ENCODE data around the gene SMIM35.
"Not testable (repeated sequence)": the region's sequence is repeated elsewhere in the genome, so short reads cannot be mapped to it uniquely, and the experiment has no call there.

The SMIM35 gene

DNA sequence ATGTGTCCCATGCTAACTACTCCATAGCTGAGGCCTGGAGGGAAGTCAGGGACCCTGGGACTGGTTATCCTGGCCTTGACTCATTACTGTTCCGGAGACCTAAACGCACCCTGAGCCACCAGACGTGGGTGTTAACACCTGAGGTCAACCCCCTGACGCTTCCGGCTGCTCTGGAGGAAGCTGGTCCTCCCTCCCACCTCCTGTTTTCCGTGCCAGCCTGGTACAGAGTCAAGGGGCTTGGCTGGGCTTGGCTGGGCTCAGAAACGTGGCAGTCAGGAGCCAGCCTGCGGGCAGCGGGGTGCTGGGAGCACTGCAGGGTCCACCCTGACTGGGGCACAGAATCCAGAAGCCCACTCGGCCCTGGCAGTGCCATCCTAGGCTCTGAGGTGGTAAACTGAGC lies 7.3 kb downstream of the SMIM35 start:
- DNase-seq = no peak

DNA sequence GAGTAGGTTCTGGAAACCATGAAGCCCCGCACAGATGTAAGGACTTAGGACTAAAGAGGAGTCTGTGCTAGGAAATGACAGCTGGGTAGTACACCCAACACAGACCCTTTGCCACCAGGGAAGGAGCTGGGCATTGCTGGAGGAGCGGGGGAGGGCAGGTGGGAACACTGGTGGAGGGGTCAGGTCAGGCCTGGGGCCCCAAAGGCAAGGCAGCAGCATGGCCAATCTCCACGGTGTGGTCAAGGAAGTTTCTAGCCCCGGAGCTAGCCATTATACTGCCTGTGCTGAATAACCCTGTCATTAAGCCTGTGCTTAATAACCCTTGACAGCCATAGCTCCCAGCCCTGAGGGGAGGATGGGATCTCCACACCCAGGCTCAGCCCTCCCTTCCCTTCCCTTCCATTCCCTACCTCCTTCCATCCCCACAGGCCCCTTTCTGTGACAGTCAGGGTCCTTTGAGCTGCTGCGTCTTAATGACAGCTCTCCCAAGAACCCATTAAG lies 7.8 kb downstream of the SMIM35 start:
- DNase-seq = no peak

DNA sequence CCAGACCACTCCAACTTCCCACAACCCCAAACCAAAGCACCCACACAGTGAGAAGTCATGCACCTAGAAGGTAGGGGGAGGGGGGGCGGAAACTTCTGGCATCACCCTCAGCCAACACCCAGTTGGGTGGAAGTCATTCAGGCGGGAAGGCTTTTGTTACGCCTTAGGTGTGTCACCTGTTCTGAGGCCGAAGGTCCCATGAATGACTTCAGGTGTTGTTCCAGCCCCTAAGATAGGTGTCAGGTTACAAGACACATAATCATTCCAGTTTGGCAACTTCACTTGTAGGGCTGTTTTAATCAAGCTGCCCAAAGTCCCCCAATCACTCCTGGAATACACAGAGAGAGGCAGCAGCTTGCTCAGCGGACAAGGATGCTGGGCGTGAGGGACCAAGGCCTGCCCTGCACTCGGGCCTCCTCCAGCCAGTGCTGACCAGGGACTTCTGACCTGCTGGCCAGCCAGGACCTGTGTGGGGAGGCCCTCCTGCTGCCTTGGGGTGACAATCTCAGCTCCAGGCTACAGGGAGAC lies 9.9 kb downstream of the SMIM35 start, which contains the start of gene TMPRSS4:
Gene TMPRSS4, plus strand, starts transcription at position 325 of the 528 bp plus-strand sequence. CDS start 225 bp downstream, outside the sequence.
- DNase-seq = no peak

DNA sequence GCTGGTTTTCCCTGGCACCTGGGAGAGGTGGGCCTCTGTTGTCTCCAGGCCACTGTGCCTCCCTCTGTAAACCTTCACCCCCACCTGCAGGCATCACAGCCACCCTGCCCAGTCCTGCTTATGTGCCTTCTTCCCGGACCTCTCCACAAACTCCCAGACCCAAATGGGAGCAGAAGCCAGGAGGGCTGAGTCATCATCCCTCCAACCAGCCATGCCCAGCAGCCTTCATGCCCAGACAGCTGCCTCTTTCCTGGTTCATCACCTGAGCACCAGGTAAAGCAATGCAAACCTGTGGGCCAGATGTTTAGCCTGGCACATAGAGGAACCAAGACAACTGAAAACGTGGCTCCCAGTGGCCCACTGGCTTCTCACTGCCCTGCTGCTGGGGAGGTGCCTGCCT lies 12.0 kb downstream of the SMIM35 start:
- DNase-seq = no peak

DNA sequence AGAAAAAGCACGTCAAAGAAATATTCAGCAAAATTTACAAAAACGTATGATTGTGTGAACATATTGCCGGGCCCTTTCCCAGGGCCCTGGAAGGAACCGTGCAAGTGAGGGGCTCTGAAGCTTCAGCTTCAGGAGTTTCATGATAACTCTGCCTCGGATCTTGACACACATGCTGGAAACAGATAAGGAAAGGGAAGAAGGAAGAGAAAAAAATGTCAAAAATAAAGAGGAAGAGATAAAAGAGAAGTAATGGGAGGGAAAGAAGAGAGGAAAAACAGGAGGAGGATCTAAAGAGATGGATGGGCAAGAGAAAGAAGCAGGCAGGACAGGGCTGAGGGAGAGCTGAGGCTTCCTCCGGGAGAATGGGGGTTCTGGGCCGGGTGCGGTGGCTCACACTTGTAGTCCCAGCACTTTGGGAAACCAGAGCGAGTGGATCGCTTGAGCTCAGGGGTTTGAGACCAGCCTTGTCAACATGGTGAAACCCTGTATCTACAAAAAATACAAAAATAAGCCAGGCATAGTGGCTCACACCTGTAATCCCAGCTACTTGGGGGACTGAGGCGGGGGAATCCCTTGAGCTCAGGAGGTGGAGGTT lies 12.6 kb downstream of the SMIM35 start:
- no peak for DNase-seq

DNA sequence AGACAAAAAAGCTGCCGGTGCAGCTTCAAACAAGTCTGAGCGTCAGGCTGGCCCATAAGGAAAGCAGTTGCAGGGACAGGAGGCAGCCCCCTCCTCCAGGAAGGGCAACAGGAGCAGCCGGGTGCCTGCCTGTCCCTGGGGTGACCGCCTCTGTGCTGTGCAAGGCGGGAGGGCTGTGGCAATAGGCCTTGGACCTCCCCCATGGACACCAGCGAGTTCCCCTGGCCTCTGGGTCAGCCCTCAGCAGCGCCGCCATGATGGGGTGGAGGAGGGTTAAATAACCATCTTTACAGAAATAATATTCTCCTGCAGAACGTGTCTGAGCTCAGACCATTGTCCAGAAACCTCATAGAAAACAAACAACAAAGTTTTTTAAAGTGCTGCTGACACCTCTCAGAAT lies 13.2 kb downstream of the SMIM35 start:
- no peak for DNase-seq

DNA sequence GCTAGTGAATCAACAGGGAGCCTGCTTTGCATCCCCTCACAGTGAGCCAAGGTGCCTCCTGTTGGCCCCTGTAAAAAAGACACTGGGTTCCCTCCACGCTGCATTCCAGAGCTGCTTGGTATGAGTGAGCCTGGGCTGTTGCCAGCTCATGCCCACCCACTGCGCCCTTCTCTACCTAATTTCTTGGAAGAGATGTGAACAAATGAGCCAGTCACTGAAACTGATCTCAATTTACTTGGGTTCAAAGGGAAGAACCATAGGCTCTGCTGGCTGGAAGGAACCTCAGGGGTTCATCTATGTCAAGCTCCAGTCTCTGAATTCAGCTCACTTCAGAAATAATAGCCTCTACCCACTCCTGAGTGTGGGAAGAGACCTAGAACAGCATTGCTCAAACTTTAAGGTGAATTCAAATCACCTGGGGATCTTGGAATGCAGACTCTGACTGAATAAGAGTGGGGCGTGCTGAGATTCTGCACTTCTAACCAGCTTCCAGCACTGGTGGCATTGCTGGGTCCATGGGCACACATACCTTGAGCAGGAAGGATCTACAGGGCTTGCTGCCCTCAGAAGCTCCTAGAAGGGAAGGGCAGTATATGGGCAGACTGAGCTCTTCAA lies 15.2 kb downstream of the SMIM35 start:
- DNase-seq = no peak

DNA sequence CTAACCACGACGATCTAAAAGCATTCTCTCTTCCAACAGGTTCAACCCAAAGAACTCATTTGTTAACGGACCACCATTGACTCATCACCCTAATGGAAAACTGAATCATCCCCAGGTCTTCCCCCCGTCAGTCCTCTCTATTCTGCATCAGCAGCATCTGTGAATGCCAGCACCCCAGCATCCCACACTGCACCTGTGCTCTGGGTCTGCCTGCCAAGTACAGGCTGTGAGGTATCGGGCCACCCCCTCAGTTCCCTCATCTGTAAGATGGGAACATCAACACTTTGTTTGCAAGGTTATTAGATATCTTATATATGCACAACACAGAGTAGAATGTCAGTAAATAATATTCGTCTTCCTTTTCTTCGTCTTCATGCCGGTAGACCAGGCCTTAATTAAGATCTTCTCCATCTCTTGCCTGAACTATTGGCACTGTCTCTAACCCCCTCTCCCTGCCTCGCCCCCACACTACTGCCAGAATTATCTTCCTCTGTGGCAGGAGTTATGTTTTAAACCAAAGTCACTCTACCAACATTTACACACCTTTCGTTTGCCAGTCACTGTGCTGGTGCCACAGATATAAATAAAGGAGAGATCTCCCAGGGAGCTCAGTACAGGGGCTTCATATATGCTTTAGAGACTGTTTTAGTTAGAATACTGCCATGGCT lies 17.7 kb downstream of the SMIM35 start:
- DNase-seq = no peak

DNA sequence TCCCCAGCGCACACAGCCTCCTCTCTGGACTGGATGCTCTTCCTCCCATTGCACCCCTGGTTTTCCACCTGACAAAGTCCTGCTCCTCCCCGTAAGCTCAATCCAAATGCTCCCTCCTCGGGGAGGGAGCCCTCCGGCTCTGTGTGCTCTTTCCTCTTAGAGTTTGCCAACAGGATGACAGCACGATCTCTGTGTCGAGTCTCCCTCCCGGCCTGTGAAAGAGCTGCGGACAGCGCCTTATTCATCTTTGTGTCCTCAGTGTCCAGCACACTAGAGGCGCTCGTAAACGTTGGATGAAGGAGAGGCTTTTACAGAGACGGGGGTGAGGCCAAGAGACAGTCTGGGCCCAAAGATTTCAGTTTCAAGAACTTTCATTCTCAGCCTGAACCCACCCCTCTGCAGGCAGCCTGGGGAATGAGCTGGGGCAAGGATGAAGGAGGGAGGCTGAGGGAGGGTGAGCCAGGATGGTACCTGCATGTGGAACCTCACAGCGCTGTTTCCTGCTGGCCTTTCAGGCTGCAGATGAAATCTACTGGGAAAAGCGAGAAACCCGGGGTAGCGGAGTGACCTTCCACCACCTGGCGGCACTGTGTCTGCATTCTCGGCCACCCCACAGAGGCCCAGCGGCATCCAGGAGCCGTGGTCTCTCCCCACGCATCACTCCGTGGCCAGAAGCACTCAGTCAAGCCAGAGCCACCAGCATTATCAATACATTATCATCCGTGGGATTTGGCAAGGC lies 18.4 kb downstream of the SMIM35 start:
- DNase-seq = no peak

DNA sequence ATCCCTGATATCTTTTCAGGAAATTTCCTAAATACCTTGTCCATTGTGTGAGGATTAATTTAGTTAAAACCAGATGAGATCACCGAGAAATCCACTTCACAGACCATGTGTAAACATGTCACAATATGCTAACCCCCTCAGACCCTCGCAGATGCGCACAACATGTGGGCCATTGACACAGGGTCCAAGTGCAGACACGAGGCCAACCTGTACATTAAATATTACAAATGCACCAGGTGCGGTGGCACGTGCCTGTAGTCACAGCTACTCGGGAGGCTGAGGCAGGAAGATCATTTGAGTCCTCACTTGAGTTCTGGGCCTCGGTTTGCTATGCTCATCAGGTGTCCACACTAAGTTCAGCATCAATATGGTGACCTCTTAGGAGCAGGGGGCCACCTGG lies 19.8 kb downstream of the SMIM35 start:
- DNase-seq = no peak

DNA sequence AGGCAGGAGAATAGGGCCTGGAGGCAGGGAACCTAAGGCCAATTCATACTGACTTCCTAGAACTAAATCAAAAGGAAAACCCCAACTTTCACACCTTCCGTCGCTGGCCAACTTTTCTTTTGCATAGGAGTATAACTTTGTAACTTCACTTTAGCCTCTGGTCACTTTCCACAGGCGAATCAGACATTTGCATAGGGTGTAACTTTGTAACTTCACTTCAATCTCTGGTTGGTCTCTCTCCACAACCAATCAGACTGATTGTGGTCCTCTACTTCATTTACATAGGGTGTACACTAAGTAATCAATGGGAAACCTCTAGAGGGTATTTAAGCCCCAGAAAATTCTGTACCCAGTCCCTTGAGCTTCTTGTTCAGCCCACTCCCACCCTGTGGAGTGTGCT lies 21.4 kb downstream of the SMIM35 start:
- no peak for DNase-seq

DNA sequence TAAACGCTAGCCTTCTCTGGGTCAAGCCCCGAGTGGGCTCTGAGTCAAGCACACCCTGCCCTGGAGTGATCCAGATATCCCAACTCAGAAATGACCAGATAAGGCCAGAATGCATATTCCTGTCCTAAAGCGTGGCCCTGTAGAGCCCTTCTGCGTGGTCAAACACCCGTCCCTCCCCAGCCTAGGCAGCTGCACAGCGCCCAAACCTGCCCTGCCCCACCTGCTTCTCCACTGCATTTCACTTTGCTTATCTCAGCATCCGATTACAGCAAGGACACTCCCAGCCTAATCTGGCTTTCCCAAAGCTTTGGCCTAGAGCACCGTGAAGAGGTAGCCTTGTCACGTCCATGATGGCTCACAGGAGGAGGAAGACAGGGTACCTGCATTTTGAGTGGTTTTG lies 21.8 kb downstream of the SMIM35 start:
- no peak for DNase-seq

DNA sequence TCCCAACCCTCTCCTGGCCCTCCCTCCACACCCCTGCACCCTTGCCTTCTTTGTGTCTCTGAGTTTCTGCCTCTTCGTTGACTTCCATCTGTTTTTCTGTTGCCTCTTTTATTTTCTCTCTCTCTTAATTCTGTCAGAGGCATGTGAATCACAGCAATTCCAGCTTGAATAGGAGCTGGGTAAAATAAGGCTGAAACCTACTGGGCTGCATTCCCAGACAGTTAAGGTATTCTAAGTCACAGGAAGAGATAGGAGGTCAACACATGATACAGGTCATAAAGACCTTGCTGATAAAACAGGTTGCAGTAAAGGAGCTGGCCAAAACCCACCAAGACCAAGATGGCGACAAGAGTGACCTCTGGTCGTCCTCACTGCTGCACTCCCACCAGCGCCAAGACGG lies 24.1 kb downstream of the SMIM35 start:
- not testable (repeated sequence) for DNase-seq

DNA sequence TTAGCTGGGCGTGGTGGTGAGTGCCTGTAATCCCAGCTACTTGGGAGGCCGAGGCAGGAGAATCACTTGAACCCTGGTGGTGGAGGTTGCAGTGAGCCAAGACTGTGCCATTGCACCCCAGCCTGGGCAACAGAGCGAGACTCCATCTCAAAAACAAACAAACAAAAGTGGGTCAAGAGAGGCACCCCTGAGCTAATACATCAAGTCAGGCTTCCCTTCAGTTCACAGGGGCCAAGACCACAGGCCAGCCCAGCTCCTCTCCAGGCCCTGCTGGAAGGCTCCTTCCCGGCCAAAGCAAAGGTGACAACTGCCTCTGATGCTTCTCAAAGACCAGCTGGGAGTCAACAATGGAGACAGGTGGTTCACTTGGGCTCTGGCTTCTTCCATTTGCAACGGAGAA lies 24.6 kb downstream of the SMIM35 start:
- not testable (repeated sequence) for DNase-seq

DNA sequence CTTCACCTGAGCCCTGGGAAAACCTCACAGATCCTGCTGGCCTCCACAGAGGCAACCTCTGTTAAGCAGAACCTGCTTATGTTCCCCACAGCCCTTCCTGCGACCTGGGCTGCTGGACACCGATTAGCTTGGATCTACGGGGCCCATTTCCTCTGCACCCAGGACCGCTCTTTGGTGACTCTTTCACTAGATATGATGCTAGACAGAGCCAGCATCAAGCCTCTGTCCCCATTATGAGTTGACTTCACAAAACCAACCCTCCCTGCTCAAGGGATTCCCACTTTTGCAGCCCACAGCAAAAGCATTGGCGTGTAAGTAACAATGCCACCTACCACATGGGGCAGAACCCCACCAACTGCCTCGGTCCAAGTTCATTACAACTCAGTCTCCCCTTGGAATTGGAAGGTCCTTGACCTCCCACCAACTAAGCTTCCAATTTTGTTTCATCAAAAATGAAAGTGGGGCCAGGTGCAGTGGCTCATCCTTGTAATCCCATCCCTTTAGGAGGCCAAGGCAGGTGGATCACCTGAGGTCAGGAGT lies 25.1 kb downstream of the SMIM35 start:
- DNase-seq = no peak

DNA sequence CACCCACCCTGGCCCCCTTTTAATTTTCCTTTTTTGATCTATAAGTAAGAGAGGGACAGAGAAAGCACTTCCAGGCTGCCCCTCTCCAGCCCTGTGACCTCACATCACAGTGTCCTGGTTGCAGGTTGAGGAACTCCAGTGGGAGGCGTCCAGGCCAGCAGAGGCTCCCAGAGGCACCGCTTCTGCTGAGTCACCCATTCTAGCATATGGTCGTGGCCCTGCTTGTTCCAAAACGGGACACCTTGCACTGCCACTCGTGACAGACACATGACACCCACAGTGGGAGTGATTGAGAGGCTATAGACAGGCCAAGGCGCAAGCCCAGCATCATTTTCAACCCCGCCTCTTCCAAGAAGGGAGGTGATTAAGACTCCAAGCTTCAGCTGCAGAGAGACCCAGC lies 25.9 kb downstream of the SMIM35 start:
- no peak for DNase-seq

DNA sequence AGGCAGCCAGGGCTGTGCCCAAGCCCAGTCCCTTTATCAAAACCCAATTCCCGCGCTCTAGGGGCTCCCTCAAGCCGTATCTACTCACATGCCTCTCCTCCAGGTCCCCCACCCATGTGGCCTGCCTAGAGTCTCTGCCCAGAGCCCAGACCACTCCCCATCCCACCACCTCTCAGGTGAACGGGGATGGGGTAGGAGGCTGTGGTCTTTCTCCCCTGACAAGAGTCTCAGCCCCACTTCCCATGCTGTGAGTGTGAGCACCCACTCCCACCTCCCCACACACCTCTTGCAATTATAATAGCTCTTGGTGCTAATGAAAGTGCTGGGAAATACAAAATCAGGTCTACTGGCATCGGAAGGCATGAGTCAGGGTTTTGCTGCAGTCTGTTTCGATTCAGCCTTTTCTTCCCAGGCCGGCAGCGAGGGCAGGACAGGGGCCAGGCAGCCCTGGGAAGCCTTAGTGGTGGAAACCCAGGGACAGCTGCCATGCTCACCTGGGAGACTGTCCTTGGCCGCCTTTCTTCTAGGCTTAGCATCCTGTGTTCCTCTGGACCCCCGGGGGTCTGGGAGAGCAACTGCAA lies 26.6 kb downstream of the SMIM35 start:
- DNase-seq = no peak

DNA sequence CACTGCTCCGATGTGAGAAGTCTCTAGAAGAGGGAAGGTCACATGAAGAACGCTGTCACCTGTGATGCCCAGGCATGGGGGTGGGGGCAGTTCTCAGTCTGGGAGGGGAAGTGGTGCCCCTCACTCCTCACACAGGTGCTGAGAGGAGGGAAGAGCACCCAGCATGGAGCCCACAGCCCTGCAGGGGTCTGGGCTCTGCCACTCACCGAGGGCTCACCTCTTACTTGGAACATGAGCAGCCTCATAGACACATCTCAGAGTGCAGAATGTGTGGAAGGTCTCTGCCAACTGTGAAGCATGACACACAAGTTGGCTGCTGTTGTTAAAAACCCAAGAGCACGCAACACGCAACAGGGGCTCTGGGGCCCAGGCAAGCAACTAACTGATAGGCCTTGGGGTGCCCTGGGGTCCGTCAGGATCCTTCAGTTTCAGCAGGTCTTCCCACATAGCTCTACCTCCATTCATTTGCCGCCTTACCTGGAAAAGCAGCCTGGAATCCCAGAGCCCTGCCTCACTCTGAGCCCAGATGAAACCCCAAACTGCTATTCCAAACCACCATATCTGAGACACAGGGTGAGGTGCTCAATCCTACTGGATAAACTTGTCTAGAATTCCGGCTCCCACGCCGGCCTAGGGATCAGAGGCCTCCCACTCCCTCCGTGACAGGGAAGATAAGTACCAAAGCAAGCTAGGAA lies 27.4 kb downstream of the SMIM35 start:
- DNase-seq = no peak

DNA sequence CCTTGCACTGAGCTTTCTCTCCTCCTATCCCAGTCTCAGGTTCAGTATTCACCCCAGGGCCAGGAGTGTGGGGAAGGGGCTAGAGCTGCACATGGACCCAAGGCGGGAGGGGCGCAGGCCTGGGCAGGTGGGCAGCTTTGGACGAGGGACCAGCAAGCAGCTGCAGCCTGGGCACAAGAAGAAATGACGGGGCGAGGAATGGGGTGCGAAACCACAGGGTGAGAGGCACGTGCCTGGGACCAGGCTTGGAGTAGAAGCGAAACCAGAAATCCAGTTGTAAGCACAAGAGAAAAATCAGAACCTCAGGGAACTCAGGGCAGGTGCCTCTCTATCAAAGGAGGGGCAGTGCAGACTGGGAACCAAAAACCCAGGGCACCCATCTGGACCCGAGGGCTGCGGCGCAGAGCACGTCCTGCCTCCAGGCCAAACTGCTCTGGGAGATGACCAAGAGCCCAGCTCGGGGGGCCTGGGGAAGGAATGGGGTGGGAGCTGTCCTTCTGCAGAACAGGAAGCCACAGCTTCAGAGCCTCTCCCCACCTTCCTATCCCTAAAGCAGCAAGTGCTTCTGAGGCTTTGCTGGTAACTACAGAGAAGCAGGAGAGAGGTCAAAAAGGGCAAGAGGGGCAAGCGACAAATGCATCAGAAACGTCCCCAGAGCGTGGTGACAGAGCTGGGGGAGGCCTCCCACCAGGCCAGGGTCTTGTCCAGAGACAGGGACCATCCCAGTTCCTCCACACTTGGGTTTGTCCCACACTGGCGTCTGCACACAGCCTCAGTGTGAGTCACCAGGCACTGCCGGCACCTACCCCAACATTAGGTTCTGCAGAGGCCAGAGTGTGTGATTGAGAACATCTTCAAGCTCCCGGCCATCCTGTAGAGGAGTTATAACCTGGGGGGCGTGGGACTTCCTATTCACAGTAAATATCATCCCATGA lies 28.2 kb downstream of the SMIM35 start:
- DNase-seq = no peak

DNA sequence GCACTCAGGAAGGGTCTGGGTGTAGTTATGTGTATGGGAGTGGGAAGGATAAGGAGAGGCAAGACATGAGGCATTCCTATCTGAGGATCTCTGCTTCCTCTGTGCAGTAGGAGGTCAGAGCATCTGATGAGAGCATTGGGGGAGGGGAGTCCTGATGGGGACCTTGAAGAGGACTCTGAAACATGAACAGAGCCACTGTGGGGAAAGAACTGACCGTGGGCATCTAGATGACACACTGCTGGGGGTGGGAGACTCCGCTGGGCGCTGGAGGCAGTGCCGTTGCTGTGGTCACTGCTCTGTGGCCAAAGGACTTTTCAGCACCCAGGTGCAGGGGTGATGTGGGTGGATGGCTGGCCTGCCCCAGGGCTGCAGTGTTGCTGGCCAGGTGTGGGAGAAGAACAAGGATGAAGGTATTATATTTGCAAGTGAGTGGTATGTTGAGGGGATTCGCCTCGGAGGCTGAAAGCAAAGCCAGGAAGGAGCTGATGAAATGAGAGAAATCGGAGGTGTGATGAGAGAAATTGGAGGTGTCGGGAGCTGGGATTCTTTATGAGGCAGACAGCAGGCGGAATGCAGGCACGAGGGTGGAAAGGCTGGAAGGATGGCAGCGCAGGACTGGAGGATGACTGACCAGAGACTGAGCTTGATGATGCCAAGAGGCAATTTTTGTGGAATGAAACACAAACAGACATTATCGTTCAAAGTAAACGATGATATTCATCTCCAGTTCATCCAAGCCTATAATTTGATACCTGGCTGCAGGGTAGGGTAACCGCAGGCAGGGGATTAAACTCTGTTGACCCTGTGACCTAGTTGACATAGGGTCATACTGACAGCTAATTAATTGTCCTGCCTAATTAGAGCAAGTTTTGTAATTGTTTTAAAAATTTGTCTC lies 29.3 kb downstream of the SMIM35 start:
- no peak for DNase-seq
